ENCODE data around the gene ZNF555. TPM values are rescaled to one million over a fixed set of nuclear protein-coding genes. Genes with fewer than 3 reads are reported as not detected.

The ZNF555 gene
- total and polyA plus RNA-seq, 10 of the 15 experiments (the other 5 are each of a cell fraction or from before 2014, with no cell fraction given), result 0.58 to 1.9 (median 1.2) TPM

DNA sequence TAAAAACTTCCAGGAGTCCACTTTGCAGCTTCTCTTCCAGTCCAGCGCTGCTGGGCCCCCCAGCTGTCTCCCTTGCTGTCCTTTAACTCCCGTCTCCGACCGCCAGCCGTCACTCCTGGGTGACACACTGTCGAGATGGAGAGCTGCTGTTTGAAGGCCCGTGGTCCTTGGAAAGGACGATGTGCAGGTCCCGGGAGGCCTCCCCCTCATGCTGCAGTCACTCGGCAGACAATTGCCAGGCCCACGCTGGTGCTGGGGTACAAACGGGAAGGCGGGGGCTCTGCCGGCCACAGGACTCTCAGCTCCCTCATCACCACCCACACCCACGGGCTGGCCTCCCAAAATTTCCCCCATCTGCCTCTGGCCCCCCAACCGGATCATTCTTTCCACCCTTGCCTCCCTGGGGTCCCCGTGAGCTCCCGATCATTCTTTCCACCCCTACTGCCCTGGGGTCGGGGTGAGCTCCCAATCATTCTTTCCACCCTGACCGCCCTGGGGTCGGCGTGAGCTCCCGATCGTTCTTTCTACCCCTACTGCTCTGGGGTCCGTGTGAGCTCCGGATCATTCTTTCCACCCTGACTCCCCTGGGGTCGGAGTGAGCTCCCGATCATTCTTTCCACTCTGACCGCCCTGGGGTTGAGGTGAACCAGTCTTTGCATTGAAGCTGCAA lies 37.7 kb upstream of the ZNF555 start:
- Histone ChIP-seq H3K4me3 (no peak overlapping the region), H3K9ac (ENCODE audit: control insufficient read depth, insufficient read depth, low read length) (no peak overlapping the region), H3K27me3 (replicated peaks in 1 of 2; ENCODE audit: control insufficient read depth in 2 of 2, insufficient read depth in 2 of 2, low read length in 1 of 2) (no peaks in the 10 kb centered on the region), H2AFZ (ENCODE audit: control insufficient read depth, low read depth, low read length) (no peak overlapping the region), H3K79me2 (ENCODE audit: control insufficient read depth, insufficient read depth, low read length) (no peaks in the 10 kb centered on the region), H3K36me3 (ENCODE audit: control insufficient read depth in 2 of 2, insufficient read depth in 2 of 2, low read length in 1 of 2) (peaks cover 20 to 59% of the 10 kb centered on the region in 2 experiments), H4K20me1 (ENCODE audit: control insufficient read depth, insufficient read depth) (no peaks in the 10 kb centered on the region), H3K4me2 (ENCODE audit: control insufficient read depth, insufficient read depth) (no peak overlapping the region), H3K27ac (ENCODE audit: control insufficient read depth, insufficient read depth) (no peak overlapping the region; the same call in 1 of the 2 replicates), H3K4me1 (ENCODE audit: control insufficient read depth, insufficient read depth, low read length) (no peaks in the 10 kb centered on the region), H3K9me3 (replicated peaks; ENCODE audit: control insufficient read depth, insufficient read depth, low read length) (no peaks in the 10 kb centered on the region; the same call in 2 of the 3 replicates)
- ATAC-seq (no peak), FAIRE-seq (no peak), DNase-seq (ENCODE audit: low read depth, low spot score) (no peak)
- WGBS (ENCODE audit: insufficient coverage, insufficient replicate concordance, low lambda C conversion rate, missing lambda C conversion rate), result 92% methylated on average over 28 of the region's 29 CpGs
- no TSS peak for BruUV-seq (replicated peaks)
- in situ Hi-C loops (cut with MboI) (no loop called here), intact Hi-C loops (cut with micrococcal nuclease; ENCODE audit: unreplicated experiment) (no loop called here)
- TF ChIP-seq, protein P1, sequence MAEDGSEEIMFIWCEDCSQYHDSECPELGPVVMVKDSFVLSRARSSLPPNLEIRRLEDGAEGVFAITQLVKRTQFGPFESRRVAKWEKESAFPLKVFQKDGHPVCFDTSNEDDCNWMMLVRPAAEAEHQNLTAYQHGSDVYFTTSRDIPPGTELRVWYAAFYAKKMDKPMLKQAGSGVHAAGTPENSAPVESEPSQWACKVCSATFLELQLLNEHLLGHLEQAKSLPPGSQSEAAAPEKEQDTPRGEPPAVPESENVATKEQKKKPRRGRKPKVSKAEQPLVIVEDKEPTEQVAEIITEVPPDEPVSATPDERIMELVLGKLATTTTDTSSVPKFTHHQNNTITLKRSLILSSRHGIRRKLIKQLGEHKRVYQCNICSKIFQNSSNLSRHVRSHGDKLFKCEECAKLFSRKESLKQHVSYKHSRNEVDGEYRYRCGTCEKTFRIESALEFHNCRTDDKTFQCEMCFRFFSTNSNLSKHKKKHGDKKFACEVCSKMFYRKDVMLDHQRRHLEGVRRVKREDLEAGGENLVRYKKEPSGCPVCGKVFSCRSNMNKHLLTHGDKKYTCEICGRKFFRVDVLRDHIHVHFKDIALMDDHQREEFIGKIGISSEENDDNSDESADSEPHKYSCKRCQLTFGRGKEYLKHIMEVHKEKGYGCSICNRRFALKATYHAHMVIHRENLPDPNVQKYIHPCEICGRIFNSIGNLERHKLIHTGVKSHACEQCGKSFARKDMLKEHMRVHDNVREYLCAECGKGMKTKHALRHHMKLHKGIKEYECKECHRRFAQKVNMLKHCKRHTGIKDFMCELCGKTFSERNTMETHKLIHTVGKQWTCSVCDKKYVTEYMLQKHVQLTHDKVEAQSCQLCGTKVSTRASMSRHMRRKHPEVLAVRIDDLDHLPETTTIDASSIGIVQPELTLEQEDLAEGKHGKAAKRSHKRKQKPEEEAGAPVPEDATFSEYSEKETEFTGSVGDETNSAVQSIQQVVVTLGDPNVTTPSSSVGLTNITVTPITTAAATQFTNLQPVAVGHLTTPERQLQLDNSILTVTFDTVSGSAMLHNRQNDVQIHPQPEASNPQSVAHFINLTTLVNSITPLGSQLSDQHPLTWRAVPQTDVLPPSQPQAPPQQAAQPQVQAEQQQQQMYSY (CRISPR knock-in tag; IDR thresholded peaks at IDR 0.05), result no peak
- no peak for TF ChIP-seq ATF7 (IDR thresholded peaks at IDR 0.05; ENCODE audit: low read depth)
- no peak for TF ChIP-seq IKZF2 (IDR thresholded peaks at IDR 0.05)
- no peak for TF ChIP-seq BACH1 (IDR thresholded peaks at IDR 0.05; ENCODE audit: borderline replicate concordance)
- TF ChIP-seq, protein P2, sequence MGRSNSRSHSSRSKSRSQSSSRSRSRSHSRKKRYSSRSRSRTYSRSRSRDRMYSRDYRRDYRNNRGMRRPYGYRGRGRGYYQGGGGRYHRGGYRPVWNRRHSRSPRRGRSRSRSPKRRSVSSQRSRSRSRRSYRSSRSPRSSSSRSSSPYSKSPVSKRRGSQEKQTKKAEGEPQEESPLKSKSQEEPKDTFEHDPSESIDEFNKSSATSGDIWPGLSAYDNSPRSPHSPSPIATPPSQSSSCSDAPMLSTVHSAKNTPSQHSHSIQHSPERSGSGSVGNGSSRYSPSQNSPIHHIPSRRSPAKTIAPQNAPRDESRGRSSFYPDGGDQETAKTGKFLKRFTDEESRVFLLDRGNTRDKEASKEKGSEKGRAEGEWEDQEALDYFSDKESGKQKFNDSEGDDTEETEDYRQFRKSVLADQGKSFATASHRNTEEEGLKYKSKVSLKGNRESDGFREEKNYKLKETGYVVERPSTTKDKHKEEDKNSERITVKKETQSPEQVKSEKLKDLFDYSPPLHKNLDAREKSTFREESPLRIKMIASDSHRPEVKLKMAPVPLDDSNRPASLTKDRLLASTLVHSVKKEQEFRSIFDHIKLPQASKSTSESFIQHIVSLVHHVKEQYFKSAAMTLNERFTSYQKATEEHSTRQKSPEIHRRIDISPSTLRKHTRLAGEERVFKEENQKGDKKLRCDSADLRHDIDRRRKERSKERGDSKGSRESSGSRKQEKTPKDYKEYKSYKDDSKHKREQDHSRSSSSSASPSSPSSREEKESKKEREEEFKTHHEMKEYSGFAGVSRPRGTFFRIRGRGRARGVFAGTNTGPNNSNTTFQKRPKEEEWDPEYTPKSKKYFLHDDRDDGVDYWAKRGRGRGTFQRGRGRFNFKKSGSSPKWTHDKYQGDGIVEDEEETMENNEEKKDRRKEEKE (IDR thresholded peaks at IDR 0.05), result no peak
- no peak for TF ChIP-seq KAT2A (conservative IDR thresholded peaks at IDR 0.05; ENCODE audit: control insufficient read depth, low read depth, low read length)
- TF ChIP-seq, protein P3, sequence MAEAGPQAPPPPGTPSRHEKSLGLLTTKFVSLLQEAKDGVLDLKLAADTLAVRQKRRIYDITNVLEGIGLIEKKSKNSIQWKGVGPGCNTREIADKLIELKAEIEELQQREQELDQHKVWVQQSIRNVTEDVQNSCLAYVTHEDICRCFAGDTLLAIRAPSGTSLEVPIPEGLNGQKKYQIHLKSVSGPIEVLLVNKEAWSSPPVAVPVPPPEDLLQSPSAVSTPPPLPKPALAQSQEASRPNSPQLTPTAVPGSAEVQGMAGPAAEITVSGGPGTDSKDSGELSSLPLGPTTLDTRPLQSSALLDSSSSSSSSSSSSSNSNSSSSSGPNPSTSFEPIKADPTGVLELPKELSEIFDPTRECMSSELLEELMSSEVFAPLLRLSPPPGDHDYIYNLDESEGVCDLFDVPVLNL (IDR thresholded peaks at IDR 0.05; ENCODE audit: low read depth, low read length), result no peak
- no peak for TF ChIP-seq KDM1A (IDR thresholded peaks at IDR 0.05; ENCODE audit: borderline replicate concordance)
- no peak for TF ChIP-seq PML (IDR thresholded peaks at IDR 0.05; ENCODE audit: low read length)
- TF ChIP-seq BCL3 (IDR thresholded peaks at IDR 0.05; ENCODE audit: borderline replicate concordance, insufficient read depth, low read depth, low read length, poor library complexity, severe bottlenecking), result no peak
- TF ChIP-seq CBX3 (IDR thresholded peaks at IDR 0.05; ENCODE audit: borderline replicate concordance, low read depth), result no peak
- TF ChIP-seq, protein P4, sequence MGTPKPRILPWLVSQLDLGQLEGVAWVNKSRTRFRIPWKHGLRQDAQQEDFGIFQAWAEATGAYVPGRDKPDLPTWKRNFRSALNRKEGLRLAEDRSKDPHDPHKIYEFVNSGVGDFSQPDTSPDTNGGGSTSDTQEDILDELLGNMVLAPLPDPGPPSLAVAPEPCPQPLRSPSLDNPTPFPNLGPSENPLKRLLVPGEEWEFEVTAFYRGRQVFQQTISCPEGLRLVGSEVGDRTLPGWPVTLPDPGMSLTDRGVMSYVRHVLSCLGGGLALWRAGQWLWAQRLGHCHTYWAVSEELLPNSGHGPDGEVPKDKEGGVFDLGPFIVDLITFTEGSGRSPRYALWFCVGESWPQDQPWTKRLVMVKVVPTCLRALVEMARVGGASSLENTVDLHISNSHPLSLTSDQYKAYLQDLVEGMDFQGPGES (IDR thresholded peaks at IDR 0.05), result no peak
- ChIA-PET SMC1A (ENCODE audit: uncharacterized antibody, unreplicated experiment) (interaction anchor here (0.6 to 1.9 kb wide), 2 partner anchors 10 to 155 kb away, joined by 3 to 4 read pairs; no protein-coding TSS in a partner anchor), RAD21 (ENCODE audit: unreplicated experiment) (no interaction called here), CTCF (interaction anchor here (0.9 kb wide), 1 partner anchor 16 kb away, joined by 3 read pairs; the partner anchor contains the start of gene ZNF554), POLR2A (interaction anchor here (0.9 kb wide), 1 partner anchor 20 kb away, joined by 3 read pairs; the partner anchor contains the start of gene SGTA)
